Activated CD4-positive, alpha-beta T cell treated with anti-CD3 and anti-CD28 coated beads for 4 hours (primary cell): Measurements from ENCODE around the gene CTTNBP2NL.

Experiments used
- DNase-seq, 2 donors: peaks; one replicate each; pipeline ENCODE4 v3.0.0-alpha.2; 2020

CTTNBP2NL gene

DNA sequence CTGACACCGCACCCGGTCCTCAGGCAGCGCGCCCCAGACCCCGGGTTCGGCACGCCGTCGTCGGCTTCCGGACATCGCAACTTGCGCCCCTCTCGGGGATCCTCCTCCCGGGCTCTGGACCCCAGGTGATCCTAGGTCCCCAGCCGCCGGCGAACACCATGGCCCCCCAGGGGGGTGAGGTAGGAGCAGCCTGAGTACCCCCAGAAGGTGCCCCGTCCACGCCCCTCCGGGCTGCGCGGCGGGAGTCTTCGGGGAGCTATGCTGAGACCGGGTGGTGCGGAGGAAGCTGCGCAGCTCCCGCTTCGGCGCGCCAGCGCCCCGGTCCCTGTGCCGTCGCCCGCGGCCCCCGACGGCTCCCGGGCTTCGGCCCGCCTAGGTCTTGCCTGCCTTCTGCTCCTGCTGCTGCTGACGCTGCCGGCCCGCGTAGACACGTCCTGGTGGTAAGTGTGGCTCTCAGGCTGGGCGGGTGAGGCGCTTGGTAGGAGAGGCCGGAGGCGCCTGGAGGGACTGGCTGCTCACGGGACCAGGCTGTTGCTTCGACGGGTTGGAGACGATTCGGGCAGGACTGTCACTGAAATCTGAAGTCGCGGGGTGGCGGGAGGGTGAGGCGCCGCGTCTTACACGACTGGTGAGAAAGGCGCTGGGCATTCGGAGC is 113.1 kb downstream of the CTTNBP2NL start:
- peak; percentile 13 to 18 for DNase-seq

- DNase-seq, result no peak
Observed at GRCh38 chr1:112509660-112510178, 113.7 kb downstream of the CTTNBP2NL start.

GRCh38 chr1:112510340-112510739 is 114.3 kb downstream of the CTTNBP2NL start:
- no peak for DNase-seq
